Stimulated activated naive B cell treated with anti-CD40 and anti-IgM and Interleukin-4, amounts not matched to agents 10 μg/mL and 1 μg/mL and 100 μg/mL, for 72 hours (primary cell): ENCODE data around the gene MRPL55.
A peak's percentile ranks its signal among the peaks of the same experiment; 100 is the strongest.

Experiments
- ATAC-seq, 2 donors: fragments of 150-1000 bp; cut with Tn5 transposase; replicated peaks; 2 replicates each; pipeline ENCODE4 v1.10.0; 2021; ENCODE audit warnings: moderate library complexity in 1 of 2
- DNase-seq: peaks from one replicate; pipeline ENCODE4 v3.0.0; 2021
- H3K27ac Mint-ChIP-seq: one replicate; pipeline ENCODE4 v1.8.0; 2022; ENCODE audit warnings: mild to moderate bottlenecking, mixed read lengths
- H3K27me3 Mint-ChIP-seq, 2 donors: one replicate each; pipeline ENCODE4 v1.8.0; 2022; ENCODE audit warnings: mixed read lengths in 2 of 2
- H3K36me3 Mint-ChIP-seq, 2 donors: one replicate each; pipeline ENCODE4 v1.8.0; 2022; ENCODE audit warnings: mixed read lengths in 2 of 2, mild to moderate bottlenecking in 1 of 2
- H3K4me1 Mint-ChIP-seq, 2 donors: one replicate each; pipeline ENCODE4 v1.8.0; 2022; ENCODE audit warnings: mixed read lengths in 2 of 2, mild to moderate bottlenecking in 1 of 2
- H3K4me3 Mint-ChIP-seq, 2 donors: one replicate each; pipeline ENCODE4 v1.8.0; 2022; ENCODE audit warnings: mild to moderate bottlenecking in 2 of 2, mixed read lengths in 2 of 2, moderate library complexity in 1 of 2
- H3K9me3 Mint-ChIP-seq, 2 donors: one replicate each; pipeline ENCODE4 v1.8.0; 2022; ENCODE audit warnings: mixed read lengths in 2 of 2, mild to moderate bottlenecking in 1 of 2

The MRPL55 gene

GRCh38 chr1:228073857-228074545 is 35.1 kb downstream of the MRPL55 start:
- H3K27ac Mint-ChIP-seq: peak overlapping the region; percentile 47
- no peak overlapping the region for H3K4me3 Mint-ChIP-seq
- no peaks in the 10 kb centered on the region for H3K9me3 Mint-ChIP-seq
- peaks cover 0 to 6% of the 10 kb centered on the region in 2 donors for H3K36me3 Mint-ChIP-seq
- DNase-seq (no peak), ATAC-seq (no peak)
- peaks cover 16 to 17% of the 10 kb centered on the region in 2 donors for H3K4me1 Mint-ChIP-seq
- no peaks in the 10 kb centered on the region for H3K27me3 Mint-ChIP-seq

GRCh38 chr1:228073061-228073856 is 35.8 kb downstream of the MRPL55 start:
- DNase-seq (no peak), ATAC-seq (no peak)
- Mint-ChIP-seq H3K36me3 (peaks cover 0 to 4% of the 10 kb centered on the region in 2 donors), H3K9me3 (no peaks in the 10 kb centered on the region), H3K4me3 (no peak overlapping the region), H3K27me3 (no peaks in the 10 kb centered on the region), H3K4me1 (peaks cover 12 to 13% of the 10 kb centered on the region in 2 donors), H3K27ac (no peak overlapping the region)

DNA sequence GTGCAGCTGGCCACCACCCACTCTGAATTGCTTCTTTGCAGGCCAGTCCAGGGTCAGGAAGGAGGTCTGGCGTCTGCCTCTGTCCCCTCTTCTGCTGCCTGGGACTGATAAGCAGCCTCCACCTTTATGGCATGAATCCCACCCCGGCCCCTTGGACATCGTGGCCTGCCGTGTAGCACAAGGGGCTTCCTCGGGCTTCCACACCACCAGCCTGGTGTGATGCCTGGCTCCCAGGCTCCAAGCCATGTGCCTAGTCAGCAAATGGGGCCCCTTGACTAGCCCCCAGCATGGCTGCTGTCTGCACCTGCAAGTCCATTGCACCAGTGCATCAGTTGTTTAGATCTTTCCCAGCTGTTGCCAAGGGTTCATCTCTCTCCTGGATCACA is 36.4 kb downstream of the MRPL55 start:
- peaks cover 8 to 13% of the 10 kb centered on the region in 2 donors for H3K4me1 Mint-ChIP-seq
- no peaks in the 10 kb centered on the region for H3K9me3 Mint-ChIP-seq
- H3K36me3 Mint-ChIP-seq: peaks cover 0 to 2% of the 10 kb centered on the region in 2 donors
- DNase-seq: no peak
- peak in 1 of 2 donors; percentile 28 for ATAC-seq
- H3K27ac Mint-ChIP-seq: no peak overlapping the region
- peaks cover 0 to 3% of the 10 kb centered on the region in 2 donors for H3K27me3 Mint-ChIP-seq
- H3K4me3 Mint-ChIP-seq: no peak overlapping the region

GRCh38 chr1:228071839-228072657 is 37.1 kb downstream of the MRPL55 start:
- DNase-seq: no peak
- H3K9me3 Mint-ChIP-seq: no peaks in the 10 kb centered on the region
- ATAC-seq: peak; percentile 27 to 52
- H3K4me1 Mint-ChIP-seq: peaks cover 2 to 11% of the 10 kb centered on the region in 2 donors
- no peak overlapping the region for H3K27ac Mint-ChIP-seq
- no peaks in the 10 kb centered on the region for H3K36me3 Mint-ChIP-seq
- no peak overlapping the region for H3K4me3 Mint-ChIP-seq
- peaks cover 5 to 9% of the 10 kb centered on the region in 2 donors for H3K27me3 Mint-ChIP-seq

GRCh38 chr1:228070851-228071250 is 38.2 kb downstream of the MRPL55 start:
- DNase-seq (no peak), ATAC-seq (no peak)
- H3K4me1 Mint-ChIP-seq: peaks cover 0 to 11% of the 10 kb centered on the region in 2 donors
- H3K9me3 Mint-ChIP-seq: no peaks in the 10 kb centered on the region
- no peaks in the 10 kb centered on the region for H3K36me3 Mint-ChIP-seq
- no peak overlapping the region for H3K4me3 Mint-ChIP-seq
- H3K27me3 Mint-ChIP-seq: peaks cover 17 to 21% of the 10 kb centered on the region in 2 donors
- H3K27ac Mint-ChIP-seq: no peak overlapping the region

- H3K4me3 Mint-ChIP-seq: no peak overlapping the region
- no peaks in the 10 kb centered on the region for H3K36me3 Mint-ChIP-seq
- peaks cover 0 to 11% of the 10 kb centered on the region in 2 donors for H3K4me1 Mint-ChIP-seq
- DNase-seq (no peak), ATAC-seq (no peak)
- no peak overlapping the region for H3K27ac Mint-ChIP-seq
- no peaks in the 10 kb centered on the region for H3K9me3 Mint-ChIP-seq
- H3K27me3 Mint-ChIP-seq: peaks cover 24 to 27% of the 10 kb centered on the region in 2 donors
Observed at GRCh38 chr1:228070173-228070572, 38.9 kb downstream of the MRPL55 start.

DNA sequence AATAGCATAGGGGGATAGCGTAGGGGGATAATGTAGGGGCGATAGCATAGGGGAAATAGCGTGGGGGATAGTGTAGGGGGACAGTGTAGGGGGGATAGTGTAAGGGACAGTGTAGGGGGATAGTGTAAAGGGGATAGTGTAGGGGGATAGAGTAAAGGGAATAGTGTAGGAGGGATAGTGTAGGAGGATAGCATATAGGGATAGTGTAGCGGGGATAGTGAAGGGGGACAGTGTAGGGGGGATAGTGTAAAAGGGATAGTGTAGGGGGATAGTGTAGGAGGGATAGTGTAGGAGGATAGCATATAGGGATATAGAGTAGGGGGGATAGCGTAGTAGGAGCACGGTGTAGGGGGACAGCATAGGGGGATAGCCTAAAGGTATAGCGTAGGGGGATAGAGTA is 40.7 kb downstream of the MRPL55 start:
- H3K4me3 Mint-ChIP-seq: no peak overlapping the region
- ATAC-seq (no peak), DNase-seq (no peak)
- no peaks in the 10 kb centered on the region for H3K9me3 Mint-ChIP-seq
- H3K27ac Mint-ChIP-seq: no peak overlapping the region
- H3K4me1 Mint-ChIP-seq: peaks cover 0 to 6% of the 10 kb centered on the region in 2 donors
- no peaks in the 10 kb centered on the region for H3K36me3 Mint-ChIP-seq
- peaks cover 30 to 42% of the 10 kb centered on the region in 2 donors for H3K27me3 Mint-ChIP-seq

DNA sequence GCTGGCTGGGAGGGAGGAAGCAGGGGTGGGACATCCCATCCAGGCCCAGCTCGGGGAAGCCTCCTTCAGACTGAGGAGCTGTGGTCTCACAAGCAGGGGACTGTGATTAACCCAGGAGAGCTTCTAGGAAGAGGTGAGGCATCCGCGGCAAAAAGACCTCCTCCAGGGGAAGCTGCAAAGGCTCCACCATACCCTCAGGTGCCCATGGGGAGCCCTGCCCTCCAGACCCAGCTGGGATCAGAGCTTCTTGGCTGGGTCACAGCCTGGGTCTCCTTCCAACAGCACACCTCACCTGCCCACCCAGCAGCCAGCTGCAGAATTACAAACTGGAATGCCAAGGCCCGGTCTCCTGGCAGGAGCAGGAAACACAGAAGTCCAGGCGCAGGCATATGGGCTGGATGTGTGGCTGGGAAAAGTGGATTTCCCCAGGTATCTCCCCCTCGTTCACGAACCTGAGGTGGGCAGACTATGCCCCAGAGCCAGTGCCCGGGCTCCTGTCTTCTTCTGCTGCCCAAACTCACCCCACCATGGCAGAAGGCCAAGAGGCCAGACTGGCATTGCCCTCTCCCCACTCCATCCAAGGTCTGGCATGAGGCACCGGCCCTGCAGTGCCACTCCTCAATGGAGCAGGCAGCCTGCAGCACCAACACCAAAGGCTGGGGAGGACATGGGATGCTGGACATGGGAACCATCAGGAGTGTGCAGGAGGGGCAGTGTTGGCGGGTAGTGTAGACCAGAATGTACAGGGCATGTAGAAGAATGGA is 42.0 kb downstream of the MRPL55 start:
- Mint-ChIP-seq H3K27me3 (peaks cover 37 to 54% of the 10 kb centered on the region in 2 donors), H3K36me3 (no peaks in the 10 kb centered on the region), H3K9me3 (no peaks in the 10 kb centered on the region), H3K27ac (no peak overlapping the region), H3K4me3 (no peak overlapping the region), H3K4me1 (peaks cover 0 to 1% of the 10 kb centered on the region in 2 donors)
- no peak for ATAC-seq
- no peak for DNase-seq

GRCh38 chr1:228066416-228066815 is 42.7 kb downstream of the MRPL55 start:
- no peaks in the 10 kb centered on the region for H3K36me3 Mint-ChIP-seq
- H3K27me3 Mint-ChIP-seq: peaks cover 41 to 60% of the 10 kb centered on the region in 2 donors
- DNase-seq: no peak
- H3K9me3 Mint-ChIP-seq: no peaks in the 10 kb centered on the region
- H3K27ac Mint-ChIP-seq: no peak overlapping the region
- no peaks in the 10 kb centered on the region for H3K4me1 Mint-ChIP-seq
- H3K4me3 Mint-ChIP-seq: no peak overlapping the region
- no peak for ATAC-seq

GRCh38 chr1:228065543-228066347 is 43.4 kb downstream of the MRPL55 start:
- ATAC-seq: no peak

DNA sequence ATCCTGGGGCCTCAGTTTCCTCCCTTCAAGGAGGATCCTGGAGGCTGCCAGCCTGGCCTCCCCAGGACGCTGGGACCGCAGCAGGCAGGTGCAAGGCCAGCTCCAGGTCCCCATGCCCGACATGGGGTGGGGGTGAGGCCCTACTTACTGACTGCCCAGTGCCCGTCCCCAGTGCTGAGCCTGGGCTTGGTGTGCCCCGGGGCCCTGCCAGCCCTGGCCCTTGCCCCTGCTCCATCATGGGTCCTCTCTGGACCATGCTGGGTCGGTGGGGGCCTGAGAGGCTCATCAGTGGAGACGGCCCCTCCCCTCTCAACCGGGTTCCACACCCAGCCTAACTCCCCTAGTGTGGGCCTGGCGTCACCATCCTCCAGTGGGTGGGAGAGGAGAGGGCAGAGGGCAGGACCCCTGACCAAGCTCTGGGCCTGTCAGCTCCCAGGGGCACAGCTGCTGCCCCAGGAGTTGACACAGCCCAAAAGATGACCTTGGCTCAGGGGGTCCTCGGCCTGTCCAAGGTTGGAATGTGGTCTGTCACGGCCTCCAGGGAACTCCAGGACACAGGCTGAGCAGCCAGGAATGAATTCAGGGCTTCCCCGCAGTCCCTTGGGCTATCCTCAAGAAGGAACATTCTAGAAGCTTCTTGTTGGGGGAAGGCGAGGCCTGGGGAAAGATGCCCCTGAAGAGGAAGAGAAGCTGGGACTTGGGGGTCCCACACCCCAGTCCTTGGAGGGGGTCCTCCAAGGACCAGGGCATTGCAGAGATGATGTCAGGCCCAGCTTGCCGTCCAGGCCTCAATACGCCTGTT is 44.2 kb downstream of the MRPL55 start:
- no peaks in the 10 kb centered on the region for H3K9me3 Mint-ChIP-seq
- peaks cover 53 to 72% of the 10 kb centered on the region in 2 donors for H3K27me3 Mint-ChIP-seq
- H3K4me3 Mint-ChIP-seq: no peak overlapping the region
- no peak overlapping the region for H3K27ac Mint-ChIP-seq
- DNase-seq: no peak
- ATAC-seq: no peak
- H3K36me3 Mint-ChIP-seq: no peaks in the 10 kb centered on the region
- H3K4me1 Mint-ChIP-seq: peaks cover 8 to 11% of the 10 kb centered on the region in 2 donors

More at GRCh38 chr1:228065543-228066347, 43.4 kb downstream of the MRPL55 start:
- no peak overlapping the region for H3K4me3 Mint-ChIP-seq
- H3K4me1 Mint-ChIP-seq: peaks cover 3 to 6% of the 10 kb centered on the region in 2 donors
- peaks cover 48 to 67% of the 10 kb centered on the region in 2 donors for H3K27me3 Mint-ChIP-seq
- H3K9me3 Mint-ChIP-seq: no peaks in the 10 kb centered on the region
- no peak for DNase-seq
- H3K27ac Mint-ChIP-seq: no peak overlapping the region
- no peaks in the 10 kb centered on the region for H3K36me3 Mint-ChIP-seq

GRCh38 chr1:228064296-228064695 is 44.8 kb downstream of the MRPL55 start:
- no peak overlapping the region for H3K4me3 Mint-ChIP-seq
- ATAC-seq (no peak), DNase-seq (no peak)
- H3K36me3 Mint-ChIP-seq: no peaks in the 10 kb centered on the region
- H3K9me3 Mint-ChIP-seq: no peaks in the 10 kb centered on the region
- H3K27ac Mint-ChIP-seq: no peak overlapping the region
- H3K4me1 Mint-ChIP-seq: peaks cover 8 to 16% of the 10 kb centered on the region in 2 donors
- H3K27me3 Mint-ChIP-seq: peaks cover 53 to 78% of the 10 kb centered on the region in 2 donors
